B cell (primary cell): ENCODE results near the gene PSMF1. TPM values are rescaled to one million over a fixed set of nuclear protein-coding genes. Genes with fewer than 3 reads are reported as not detected.

Experiments
- ATAC-seq: fragments of 200-7000 bp; cut with Tn5 transposase; one replicate; pipeline ENCODE4 v1.10.0; 2021; ENCODE audit warnings: low read depth, mild to moderate bottlenecking, moderate number of reproducible peaks, moderate library complexity
- CTCF ChIA-PET: fragments of 350-600 bp; sonication (Branson Sonifier 250); formaldehyde crosslinking; loops from one replicate; lab custom pipeline; 2021; ENCODE audit warnings: antibody characterized with exemption, inconsistent platforms; lab: Charles Lee
- POLR2A ChIA-PET: fragments of 350-600 bp; sonication (Branson Sonifier 250); formaldehyde crosslinking; loops from one replicate; lab custom pipeline; 2021; ENCODE audit warnings: antibody characterized with exemption; lab: Charles Lee
- DNase-seq: peaks from one replicate; pipeline ENCODE4 v3.0.0; 2013
- H2AFZ ChIP-seq: 2 replicates; pipeline ENCODE4 v1.6.1; 2012; ENCODE audit warnings: mild to moderate bottlenecking, low read depth, low read length; ENCODE audit not compliant: insufficient read depth, poor library complexity, severe bottlenecking
- H3K27ac ChIP-seq, 2 donors: 1 replicate in 1 of 2; 2 replicates in 1 of 2; pipeline ENCODE4 v1.5.1; 2012 to 2013; ENCODE audit warnings: low read length in 2 of 2, mild to moderate bottlenecking in 2 of 2, moderate library complexity in 1 of 2
- H3K27me3 ChIP-seq, 4 experiments: fragments of 200-600 bp in 1 of 4; sonication (generic) in 1 of 4; replicated peaks in 1 of 4; 1 replicate in 2 of 4; 2 replicates in 2 of 4; pipeline versions ENCODE4 v1.6.1 to v1.7.0; 2013 to 2016; ENCODE audit warnings: low read length in 3 of 4, mild to moderate bottlenecking in 2 of 4, mixed read lengths in 1 of 4, moderate library complexity in 1 of 4; ENCODE audit not compliant: insufficient read depth in 4 of 4, control insufficient read depth in 3 of 4; ENCODE audit errors: control extremely low read depth in 1 of 4
- H3K36me3 ChIP-seq, 2 experiments: replicated peaks in 1 of 2; 1 replicate in 1 of 2; 2 replicates in 1 of 2; pipeline versions ENCODE4 v1.6.1 to v1.7.1; 2013; ENCODE audit warnings: low read length in 1 of 2; ENCODE audit not compliant: insufficient read depth in 2 of 2, control insufficient read depth in 1 of 2; ENCODE audit errors: control extremely low read depth in 1 of 2, extremely low read depth in 1 of 2
- H3K4me1 ChIP-seq, 2 donors: fragments of 200-600 bp in 1 of 2; sonication (generic) in 1 of 2; 1 replicate in 1 of 2; 2 replicates in 1 of 2; pipeline versions ENCODE4 v1.5.1 to v1.6.1; 2013 to 2017; ENCODE audit warnings: low read length in 2 of 2; ENCODE audit not compliant: control insufficient read depth in 2 of 2, insufficient read depth in 2 of 2
- H3K4me2 ChIP-seq: replicated peaks from 2 replicates; pipeline ENCODE3; 2012; ENCODE audit warnings: mild to moderate bottlenecking, low read depth, low read length; ENCODE audit not compliant: poor library complexity, severe bottlenecking
- H3K4me3 ChIP-seq, 5 experiments: fragments of 200-600 bp in 1 of 5; sonication (generic) in 1 of 5; 1 replicate in 3 of 5; 2 replicates in 2 of 5; pipeline versions ENCODE4 v1.5.1 to v1.7.0; 2011 to 2016; ENCODE audit warnings: low read length in 4 of 5, mild to moderate bottlenecking in 4 of 5, low read depth in 2 of 5, control low read depth in 1 of 5, moderate library complexity in 1 of 5; ENCODE audit not compliant: insufficient read depth in 1 of 5; ENCODE audit errors: control extremely low read depth in 1 of 5, extremely low read depth in 1 of 5
- H3K79me2 ChIP-seq: fragments of 200-600 bp; sonication (generic); one replicate; pipeline ENCODE4 v1.6.0; 2016; ENCODE audit warnings: low read length; ENCODE audit not compliant: control insufficient read depth, insufficient read depth
- H3K9ac ChIP-seq: fragments of 200-600 bp; sonication (generic); 2 replicates; pipeline ENCODE4 v1.6.1; 2017; ENCODE audit warnings: mild to moderate bottlenecking, low read length, moderate library complexity
- H3K9me3 ChIP-seq, 3 donors: one replicate each; pipeline versions ENCODE4 v1.6.1 to v1.7.1; 2013; ENCODE audit warnings: low read length in 2 of 3; ENCODE audit not compliant: control insufficient read depth in 2 of 3, insufficient read depth in 1 of 3; ENCODE audit errors: control extremely low read depth in 1 of 3
- H4K20me1 ChIP-seq: 2 replicates; pipeline ENCODE4 v1.6.0; 2012; ENCODE audit warnings: mild to moderate bottlenecking, low read length; ENCODE audit not compliant: insufficient read depth, control insufficient read depth, poor library complexity, severe bottlenecking
- H3K27ac Mint-ChIP-seq: one replicate; pipeline ENCODE4 v1.8.0; 2021; ENCODE audit warnings: mixed read lengths
- H3K27me3 Mint-ChIP-seq: one replicate; pipeline ENCODE4 v1.8.0; 2021; ENCODE audit warnings: mixed read lengths
- H3K4me1 Mint-ChIP-seq: one replicate; pipeline ENCODE4 v1.8.0; 2021; ENCODE audit warnings: mixed read lengths
- H3K4me3 Mint-ChIP-seq: one replicate; pipeline ENCODE4 v1.8.0; 2021; ENCODE audit warnings: mixed read lengths
- H3K9me3 Mint-ChIP-seq: one replicate; pipeline ENCODE4 v1.8.0; 2022; ENCODE audit warnings: mixed read lengths; ENCODE audit not compliant: insufficient read depth
- CTCF ChIP-seq: fragments of 200-600 bp; IDR thresholded peaks from one replicate; pipeline ENCODE4 v1.8.0; 2022; ENCODE audit warnings: antibody characterized with exemption, mild to moderate bottlenecking
- EZH2 ChIP-seq: IDR thresholded peaks from 2 replicates; pipeline ENCODE4 v1.6.1; 2012; ENCODE audit warnings: borderline replicate concordance, low read depth, mild to moderate bottlenecking, moderate library complexity, low read length; ENCODE audit not compliant: insufficient read depth, poor library complexity, severe bottlenecking
- WGBS: methylation state at CpG from one replicate; pipeline ENCODE4 v1.1.5; 2013; ENCODE audit warnings: missing lambda C conversion rate; ENCODE audit not compliant: insufficient coverage; 5-methylcytosine and 5-hydroxymethylcytosine counted together
- intact Hi-C: fragments of 100-400 bp; cut with micrococcal nuclease; formaldehyde crosslinking; loops from one replicate; pipeline ENCODE4 v1.10.0; 2022
- polyA plus RNA-seq: library from polyadenylated mRNA; depleted of rRNA; stranded (reverse); fragments of >200 nt; gene quantifications from 2 replicates; pipeline ENCODE4 v1.2.3, GENCODE V29; 2012
- total RNA-seq, 2 donors: library from RNA; stranded (reverse); fragments of 120-200 nt in 1 of 2; gene quantifications; 1 replicate in 1 of 2; 2 replicates in 1 of 2; pipeline versions ENCODE4 v1.2.3 to v1.2.4, GENCODE V29; 2013 to 2022

PSMF1 gene
- total and polyA plus RNA-seq, 2 donors (not counting 1 experiment from before 2014, with no cell fraction given) = 113 to 132 TPM

- no peak for TF ChIP-seq EZH2
- peak; percentile 81 for TF ChIP-seq CTCF
- ATAC-seq (peak; percentile 76), DNase-seq (peak; percentile 58)
- peaks cover 2% of the 10 kb centered on the region for H3K4me1 Mint-ChIP-seq
- no peak overlapping the region for H3K4me2 ChIP-seq
- H3K27ac Mint-ChIP-seq = no peak overlapping the region
- no peaks in the 10 kb centered on the region for H3K27me3 Mint-ChIP-seq
- no peak overlapping the region for H3K4me3 Mint-ChIP-seq
- H3K27ac ChIP-seq = no peak overlapping the region
- H4K20me1 ChIP-seq = no peaks in the 10 kb centered on the region
- peaks cover 0 to 1% (median 0%) of the 10 kb centered on the region in 3 donors for H3K9me3 ChIP-seq
- no peak overlapping the region for H3K4me3 ChIP-seq
- peak overlapping the region; percentile 48 for H2AFZ ChIP-seq
- intact Hi-C loops = loop anchor here (1.0 kb wide), 1 partner anchor 292 kb away; no protein-coding TSS in a partner anchor
- H3K9ac ChIP-seq = no peak overlapping the region
- H3K36me3 ChIP-seq = no peaks in the 10 kb centered on the region
- ChIA-PET POLR2A (no interaction called here), CTCF (interaction anchor here (0.6 to 4.0 kb wide), 21 partner anchors 8 to 358 kb away, joined by 3 to 24 read pairs (median 4); no protein-coding TSS in a partner anchor)
- 25% methylated on average over 4 of the region's 5 CpGs for WGBS
- peaks cover 7% of the 10 kb centered on the region for H3K79me2 ChIP-seq
- H3K9me3 Mint-ChIP-seq = no peaks in the 10 kb centered on the region
- peaks cover 0 to 4% of the 10 kb centered on the region in 2 donors for H3K4me1 ChIP-seq
- peaks cover 0 to 6% (median 0%) of the 10 kb centered on the region in 4 experiments for H3K27me3 ChIP-seq
Measured at GRCh38 chr20:1108437-1108920, 9.9 kb upstream of the PSMF1 start.

- POLR2A ChIA-PET = no interaction called here
- Histone ChIP-seq H3K79me2 (peaks cover 19% of the 10 kb centered on the region), H3K4me3 (no peak overlapping the region), H3K4me1 (peaks cover 4 to 13% of the 10 kb centered on the region in 2 donors), H3K27ac (no peak overlapping the region), H3K9ac (no peak overlapping the region), H2AFZ (no peak overlapping the region), H3K27me3 (peaks cover 0 to 2% (median 0%) of the 10 kb centered on the region in 4 experiments), H3K9me3 (no peaks in the 10 kb centered on the region), H4K20me1 (no peaks in the 10 kb centered on the region), H3K4me2 (no peak overlapping the region), H3K36me3 (no peaks in the 10 kb centered on the region)
- H3K27ac Mint-ChIP-seq = no peak overlapping the region
- 100% methylated on average over 3 of the region's 5 CpGs for WGBS
- DNase-seq (no peak), ATAC-seq (no peak)
- intact Hi-C loops = loop anchor here (10.0 kb wide), 1 partner anchor 112 kb away; the partner anchor contains the start of gene RAD21L1
- no peaks in the 10 kb centered on the region for H3K9me3 Mint-ChIP-seq
- H3K4me3 Mint-ChIP-seq = no peak overlapping the region
- TF ChIP-seq CTCF = no peak
- TF ChIP-seq EZH2 = no peak
- no peaks in the 10 kb centered on the region for H3K27me3 Mint-ChIP-seq
- CTCF ChIA-PET = no interaction called here
- peaks cover 15% of the 10 kb centered on the region for H3K4me1 Mint-ChIP-seq
Measured at GRCh38 chr20:1112908-1113307, 5.5 kb upstream of the PSMF1 start.
